Glutamatergic neuron (in vitro differentiated cells): ENCODE results near the gene TSHZ2. TPM values are rescaled to one million over a fixed set of nuclear protein-coding genes. Genes with fewer than 3 reads are reported as not detected.

Source experiments
- DNase-seq: peaks from one replicate; pipeline ENCODE4 v3.0.0; 2022
- H3K27ac Mint-ChIP-seq: one replicate; pipeline ENCODE4 v1.8.0; 2020; ENCODE audit warnings: mild to moderate bottlenecking, mixed read lengths, inconsistent platforms; ENCODE audit not compliant: unreplicated experiment
- H3K27me3 Mint-ChIP-seq: one replicate; pipeline ENCODE4 v1.8.0; 2020; ENCODE audit warnings: mild to moderate bottlenecking, moderate library complexity, mixed read lengths, inconsistent platforms; ENCODE audit not compliant: unreplicated experiment
- H3K36me3 Mint-ChIP-seq: one replicate; pipeline ENCODE4 v1.8.0; 2020; ENCODE audit warnings: mild to moderate bottlenecking, mixed read lengths, inconsistent platforms; ENCODE audit not compliant: unreplicated experiment
- H3K4me1 Mint-ChIP-seq: one replicate; pipeline ENCODE4 v1.8.0; 2020; ENCODE audit warnings: mild to moderate bottlenecking, low read depth, mixed read lengths, inconsistent platforms; ENCODE audit not compliant: unreplicated experiment
- H3K4me3 Mint-ChIP-seq: one replicate; pipeline ENCODE4 v1.8.0; 2020; ENCODE audit warnings: mild to moderate bottlenecking, mixed read lengths, inconsistent platforms; ENCODE audit not compliant: unreplicated experiment
- H3K9me3 Mint-ChIP-seq: one replicate; pipeline ENCODE4 v1.8.0; 2020; ENCODE audit warnings: mild to moderate bottlenecking, moderate library complexity, mixed read lengths, inconsistent platforms; ENCODE audit not compliant: unreplicated experiment
- total RNA-seq: library from RNA; stranded (reverse); fragmentation: NEBNext Ultra II Directional; extraction: Animal tissue kit (Norgen Biotek cat#: 25700); gene quantifications from one replicate; pipeline ENCODE4 v1.2.1, GENCODE V29; 2021; ENCODE audit not compliant: unreplicated experiment
- TF ChIP-seq, protein P1 (sequence below): fragments of 200-600 bp; sonication (generic); IDR thresholded peaks from one replicate; pipeline ENCODE4 v1.5.0; 2021; ENCODE audit not compliant: partially characterized antibody, unreplicated experiment

The TSHZ2 gene
- total RNA-seq, 1 donor from 2014 or later, result 10.0 TPM

DNA sequence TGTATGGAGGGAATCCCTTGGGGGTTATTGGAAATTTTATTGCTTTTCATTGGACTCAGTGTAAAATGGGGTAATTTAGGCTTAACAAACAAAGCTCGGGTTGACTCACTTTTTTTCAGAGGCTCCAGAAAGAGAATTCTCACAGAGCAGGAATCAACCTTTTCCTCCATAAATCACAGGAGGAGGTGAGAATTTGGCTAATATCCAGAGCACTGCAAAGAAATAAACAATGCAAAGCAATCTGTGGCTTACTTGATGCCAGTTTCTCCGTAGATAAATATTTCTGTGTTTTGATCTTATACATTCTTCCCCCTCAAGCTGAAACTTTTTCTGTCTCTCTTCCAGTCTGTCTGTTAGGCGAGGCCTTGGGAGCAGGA, 176.6 kb downstream of the TSHZ2 start:
- peaks cover 3% of the 10 kb centered on the region for H3K27me3 Mint-ChIP-seq
- H3K4me1 Mint-ChIP-seq, result no peaks in the 10 kb centered on the region
- TF ChIP-seq, protein P1, sequence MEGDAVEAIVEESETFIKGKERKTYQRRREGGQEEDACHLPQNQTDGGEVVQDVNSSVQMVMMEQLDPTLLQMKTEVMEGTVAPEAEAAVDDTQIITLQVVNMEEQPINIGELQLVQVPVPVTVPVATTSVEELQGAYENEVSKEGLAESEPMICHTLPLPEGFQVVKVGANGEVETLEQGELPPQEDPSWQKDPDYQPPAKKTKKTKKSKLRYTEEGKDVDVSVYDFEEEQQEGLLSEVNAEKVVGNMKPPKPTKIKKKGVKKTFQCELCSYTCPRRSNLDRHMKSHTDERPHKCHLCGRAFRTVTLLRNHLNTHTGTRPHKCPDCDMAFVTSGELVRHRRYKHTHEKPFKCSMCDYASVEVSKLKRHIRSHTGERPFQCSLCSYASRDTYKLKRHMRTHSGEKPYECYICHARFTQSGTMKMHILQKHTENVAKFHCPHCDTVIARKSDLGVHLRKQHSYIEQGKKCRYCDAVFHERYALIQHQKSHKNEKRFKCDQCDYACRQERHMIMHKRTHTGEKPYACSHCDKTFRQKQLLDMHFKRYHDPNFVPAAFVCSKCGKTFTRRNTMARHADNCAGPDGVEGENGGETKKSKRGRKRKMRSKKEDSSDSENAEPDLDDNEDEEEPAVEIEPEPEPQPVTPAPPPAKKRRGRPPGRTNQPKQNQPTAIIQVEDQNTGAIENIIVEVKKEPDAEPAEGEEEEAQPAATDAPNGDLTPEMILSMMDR, result no peak
- DNase-seq, result no peak
- H3K27ac Mint-ChIP-seq, result no peak overlapping the region
- no peaks in the 10 kb centered on the region for H3K36me3 Mint-ChIP-seq
- H3K9me3 Mint-ChIP-seq, result no peaks in the 10 kb centered on the region
- no peak overlapping the region for H3K4me3 Mint-ChIP-seq

DNA sequence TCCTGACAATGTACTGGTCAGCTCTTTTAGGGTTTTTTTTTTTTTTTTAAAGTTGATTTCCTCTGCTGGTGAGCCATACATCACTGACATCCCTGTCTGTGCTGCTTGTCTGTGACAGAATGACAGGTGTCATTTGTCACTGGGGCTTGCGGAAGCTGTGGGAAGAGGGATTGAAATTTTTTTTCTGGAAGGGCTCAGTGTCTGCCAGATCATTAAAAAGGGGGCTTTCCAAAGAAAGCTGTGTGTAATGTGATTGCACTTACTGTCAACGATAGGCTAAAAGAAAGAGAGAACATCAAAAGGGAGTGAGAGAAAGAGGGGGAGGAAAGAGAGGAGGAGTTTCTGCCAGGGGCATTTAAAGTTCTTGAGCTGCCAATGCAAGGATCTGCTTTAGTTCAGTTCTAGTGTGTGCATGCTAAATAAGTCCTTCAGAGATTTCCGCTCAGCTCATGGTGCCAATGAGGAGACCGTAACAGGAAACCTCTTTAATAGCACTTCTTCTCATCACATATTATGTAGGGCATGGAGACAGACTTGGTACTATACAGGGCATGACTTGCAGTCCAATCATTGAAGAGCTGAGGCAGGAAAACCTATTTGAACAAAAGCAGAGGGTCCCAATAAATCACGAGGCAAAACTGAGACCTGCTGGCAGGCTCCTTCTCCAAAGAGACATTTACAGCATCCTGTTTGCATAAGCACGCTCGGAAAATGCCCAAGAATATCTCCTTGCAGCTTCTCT, 177.2 kb downstream of the TSHZ2 start:
- no peak for DNase-seq
- no peak overlapping the region for H3K4me3 Mint-ChIP-seq
- TF ChIP-seq, protein P1, result no peak
- no peaks in the 10 kb centered on the region for H3K36me3 Mint-ChIP-seq
- no peaks in the 10 kb centered on the region for H3K9me3 Mint-ChIP-seq
- peaks cover 3% of the 10 kb centered on the region for H3K27me3 Mint-ChIP-seq
- no peaks in the 10 kb centered on the region for H3K4me1 Mint-ChIP-seq
- H3K27ac Mint-ChIP-seq, result no peak overlapping the region

DNA sequence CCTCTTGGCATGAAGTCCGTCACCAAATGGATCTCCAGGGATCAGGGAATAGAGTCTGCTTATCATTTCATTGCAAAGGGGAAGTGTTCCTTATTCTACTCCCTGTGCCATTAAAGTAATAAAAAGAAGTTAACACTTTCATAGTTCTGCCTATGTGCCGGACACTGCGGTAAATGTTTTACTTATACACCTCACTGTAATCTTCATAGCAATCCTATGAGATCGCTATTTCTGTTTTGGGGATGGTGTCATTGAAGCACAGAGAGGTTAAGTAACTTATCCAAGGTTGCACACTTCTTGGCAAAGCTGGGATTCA, 177.7 kb downstream of the TSHZ2 start:
- TF ChIP-seq, protein P1, result no peak

DNA sequence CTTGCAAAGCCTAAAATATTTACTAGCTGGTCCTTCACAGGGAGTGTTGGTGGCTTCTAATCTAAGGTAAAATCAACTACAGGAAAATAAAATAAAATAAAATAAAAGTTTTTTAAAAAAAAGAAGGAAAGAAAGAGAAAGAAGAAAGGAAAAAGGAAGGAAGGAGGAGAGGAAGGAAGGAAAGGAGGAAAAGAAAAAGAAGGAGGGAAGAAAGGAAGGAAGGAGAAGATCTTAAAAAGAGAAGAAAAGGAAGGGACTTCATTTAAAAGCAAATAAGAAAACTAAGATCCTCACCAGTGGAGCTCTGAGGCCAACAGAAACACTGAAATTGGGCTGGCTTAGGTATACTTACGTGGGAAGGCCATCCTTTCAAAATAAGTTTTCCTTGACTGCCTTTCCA, 178.4 kb downstream of the TSHZ2 start:
- DNase-seq, result no peak
- H3K27me3 Mint-ChIP-seq, result peaks cover 3% of the 10 kb centered on the region
- no peaks in the 10 kb centered on the region for H3K9me3 Mint-ChIP-seq
- H3K4me1 Mint-ChIP-seq, result no peaks in the 10 kb centered on the region
- no peak overlapping the region for H3K27ac Mint-ChIP-seq
- no peaks in the 10 kb centered on the region for H3K36me3 Mint-ChIP-seq
- no peak overlapping the region for H3K4me3 Mint-ChIP-seq
- TF ChIP-seq, protein P1, result no peak

More for the DNA sequence above, 177.7 kb downstream of the TSHZ2 start:
- Mint-ChIP-seq H3K9me3 (no peaks in the 10 kb centered on the region), H3K27me3 (peaks cover 3% of the 10 kb centered on the region), H3K4me1 (no peaks in the 10 kb centered on the region), H3K36me3 (no peaks in the 10 kb centered on the region), H3K4me3 (no peak overlapping the region), H3K27ac (no peak overlapping the region)
- DNase-seq, result no peak

DNA sequence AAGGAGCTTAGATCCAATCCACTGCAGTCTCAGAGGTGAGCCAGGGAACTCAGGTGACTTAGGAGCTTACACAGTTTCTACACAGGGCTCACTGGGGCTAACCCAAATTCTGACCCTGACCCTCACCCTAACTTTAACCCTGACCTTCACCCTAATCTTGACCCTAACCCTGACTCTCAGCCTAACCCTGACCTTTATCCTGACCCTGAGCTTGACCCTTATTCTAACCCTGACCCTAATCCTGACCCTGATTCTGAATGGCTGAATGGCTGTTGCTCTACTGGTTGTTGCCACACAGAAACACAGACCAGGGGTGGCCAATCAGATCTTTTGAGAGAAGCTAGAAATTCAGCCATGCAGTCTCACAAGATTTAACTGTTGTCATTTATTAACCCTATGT, 180.1 kb downstream of the TSHZ2 start:
- Mint-ChIP-seq H3K36me3 (no peaks in the 10 kb centered on the region), H3K27me3 (peaks cover 2% of the 10 kb centered on the region), H3K27ac (no peak overlapping the region), H3K9me3 (no peaks in the 10 kb centered on the region), H3K4me1 (no peaks in the 10 kb centered on the region), H3K4me3 (no peak overlapping the region)
- no peak for DNase-seq
- TF ChIP-seq, protein P1, result no peak
